HCT116 (cell line): ENCODE measurements around the gene WSCD2. TPM values are rescaled to one million over a fixed set of nuclear protein-coding genes. Genes with fewer than 3 reads are reported as not detected.

Experiments used
- ATAC-seq: fragments of 200-7000 bp; cut with Tn5 transposase; 2 replicates; pipeline ENCODE4 v1.9.1; 2020; ENCODE audit warnings: mild to moderate bottlenecking, moderate library complexity
- BruUV-seq: library from RNA; stranded (reverse); fragments of 400-500 nt; replicated peaks from 2 replicates; lab custom pipeline; 2021; lab: Mats Ljungman, UMichigan
- CTCF ChIA-PET: fragments of 300-600 bp; sonication (Branson Sonifier 250); formaldehyde crosslinking; loops from one replicate; lab custom pipeline; 2021; ENCODE audit warnings: antibody characterized with exemption; lab: Charles Lee
- POLR2A ChIA-PET: fragments of 300-600, 350-600 bp; sonication (Branson Sonifier 250); formaldehyde crosslinking; loops from one replicate; lab custom pipeline; 2021; ENCODE audit warnings: antibody characterized with exemption; lab: Charles Lee
- RAD21 ChIA-PET, 2 experiments: fragments of 300-600 bp; sonication (Branson Sonifier 250); formaldehyde crosslinking; loops; one replicate each; lab custom pipeline; 2023; ENCODE audit warnings: low total read pairs in 2 of 2; ENCODE audit not compliant: uncharacterized antibody in 2 of 2, unreplicated experiment in 2 of 2, low non-redundant PET in 1 of 2; lab: Charles Lee
- DNase-seq: peaks from one replicate; pipeline ENCODE4 v3.0.0-alpha.2; 2010; ENCODE audit warnings: low read depth, low spot score
- H2AFZ ChIP-seq: fragments of 200-600 bp; shearing (Covaris generic), sonication (generic); 2 replicates; pipeline ENCODE4 v1.6.1; 2017; ENCODE audit warnings: low read depth, mixed run types, mixed read lengths, antibody characterized with exemption, low read length; ENCODE audit not compliant: poor library complexity, severe bottlenecking
- H3K27ac ChIP-seq: 2 replicates; pipeline ENCODE4 v1.5.1; 2012; ENCODE audit warnings: low read depth, low read length
- H3K27me3 ChIP-seq: fragments of 200-600 bp; sonication (generic); 2 replicates; pipeline ENCODE4 v1.6.1; 2016; ENCODE audit warnings: mixed run types, low read length, mixed read lengths; ENCODE audit not compliant: insufficient read depth
- H3K36me3 ChIP-seq, 2 experiments: fragments of 200-500 bp in 1 of 2; fragments of 200-600 bp in 1 of 2; sonication (Bioruptor generic) in 1 of 2; sonication (generic) in 1 of 2; 2 replicates each; pipeline versions ENCODE4 v1.5.1 to v1.6.1; 2014 to 2016; ENCODE audit warnings: low read length in 2 of 2, inconsistent platforms in 1 of 2, mixed read lengths in 1 of 2, mixed run types in 1 of 2; ENCODE audit not compliant: insufficient read depth in 2 of 2, control insufficient read depth in 1 of 2
- H3K4me1 ChIP-seq, 2 experiments: fragments of 200-600 bp in 1 of 2; sonication (generic) in 1 of 2; 2 replicates each; pipeline versions ENCODE4 v1.5.1 to v1.6.1; 2012 to 2017; ENCODE audit warnings: low read length in 2 of 2, inconsistent platforms in 1 of 2, mild to moderate bottlenecking in 1 of 2, mixed read lengths in 1 of 2, mixed run types in 1 of 2, moderate library complexity in 1 of 2; ENCODE audit not compliant: insufficient read depth in 2 of 2, control insufficient read depth in 1 of 2
- H3K4me2 ChIP-seq: fragments of 200-600 bp; sonication (generic); 2 replicates; pipeline ENCODE4 v1.6.1; 2017; ENCODE audit warnings: mixed run types, low read length, mixed read lengths
- H3K4me3 ChIP-seq, 2 experiments: fragments of 200-600 bp in 1 of 2; sonication (generic) in 1 of 2; replicated peaks in 1 of 2; 2 replicates each; pipeline ENCODE4 v1.5.1; 2011 to 2016; ENCODE audit warnings: low read length in 2 of 2, control low read depth in 1 of 2, low read depth in 1 of 2, mild to moderate bottlenecking in 1 of 2, mixed read lengths in 1 of 2, mixed run types in 1 of 2
- H3K79me2 ChIP-seq: fragments of 200-600 bp; sonication (generic); 2 replicates; pipeline ENCODE4 v1.6.1; 2017; ENCODE audit warnings: mild to moderate bottlenecking, mixed run types, low read length, moderate library complexity, mixed read lengths; ENCODE audit not compliant: insufficient read depth
- H3K9ac ChIP-seq: fragments of 200-600 bp; sonication (generic); 2 replicates; pipeline ENCODE4 v1.6.1; 2016; ENCODE audit warnings: low read length, mixed read lengths
- H3K9me2 ChIP-seq: fragments of 200-600 bp; sonication (generic), shearing (Covaris generic); 2 replicates; pipeline ENCODE4 v1.6.1; 2017; ENCODE audit warnings: mixed run types, mild to moderate bottlenecking, moderate library complexity; ENCODE audit not compliant: insufficient read depth
- H3K9me3 ChIP-seq, 2 experiments: fragments of 200-500 bp in 1 of 2; fragments of 200-600 bp in 1 of 2; sonication (Bioruptor generic) in 1 of 2; sonication (generic) in 1 of 2; 2 replicates each; pipeline ENCODE4 v1.6.1; 2014 to 2017; ENCODE audit warnings: low read length in 2 of 2, mixed read lengths in 2 of 2, inconsistent platforms in 1 of 2, low read depth in 1 of 2, mild to moderate bottlenecking in 1 of 2, mixed run types in 1 of 2, moderate library complexity in 1 of 2; ENCODE audit not compliant: control insufficient read depth in 1 of 2, insufficient read depth in 1 of 2
- H4K20me1 ChIP-seq: fragments of 200-600 bp; sonication (generic), shearing (Covaris generic); 2 replicates; pipeline ENCODE4 v1.6.1; 2017; ENCODE audit warnings: mixed run types, mild to moderate bottlenecking, moderate library complexity; ENCODE audit not compliant: insufficient read depth
- ATF3 ChIP-seq: IDR thresholded peaks from 2 replicates; pipeline ENCODE4 v1.6.1; 2012
- CBX3 ChIP-seq: IDR thresholded peaks from 2 replicates; pipeline ENCODE4 v1.6.1; 2012; ENCODE audit warnings: low read depth
- CEBPB ChIP-seq: IDR thresholded peaks from 2 replicates; pipeline ENCODE4 v1.6.1; 2012; ENCODE audit warnings: low read depth
- EGR1 ChIP-seq: IDR thresholded peaks from 2 replicates; pipeline ENCODE4 v1.6.1; 2012; ENCODE audit warnings: low read depth
- ELF1 ChIP-seq: IDR thresholded peaks from 2 replicates; pipeline ENCODE4 v1.6.1; 2012; ENCODE audit warnings: low read depth, borderline replicate concordance
- EZH2phosphoT487 ChIP-seq: fragments of 200-600 bp; IDR thresholded peaks from 2 replicates; pipeline ENCODE4 v1.6.1; 2018; ENCODE audit warnings: antibody characterized with exemption, borderline replicate concordance
- JUND ChIP-seq: IDR thresholded peaks from 2 replicates; pipeline ENCODE4 v1.6.1; 2012
- POLR2AphosphoS5 ChIP-seq: IDR thresholded peaks from 2 replicates; pipeline ENCODE4 v1.6.1; 2011; ENCODE audit warnings: mild to moderate bottlenecking, low read depth, low read length, moderate library complexity
- RAD21 ChIP-seq: IDR thresholded peaks from 2 replicates; pipeline ENCODE4 v1.6.1; 2012; ENCODE audit warnings: low read depth, mild to moderate bottlenecking
- REST ChIP-seq: IDR thresholded peaks from 2 replicates; pipeline ENCODE4 v1.6.1; 2012; ENCODE audit warnings: low read depth
- SIN3A ChIP-seq: IDR thresholded peaks from 2 replicates; pipeline ENCODE4 v1.6.1; 2012; ENCODE audit warnings: low read depth
- SP1 ChIP-seq: IDR thresholded peaks from 2 replicates; pipeline ENCODE4 v1.6.1; 2012; ENCODE audit warnings: low read depth
- SRF ChIP-seq: IDR thresholded peaks from 2 replicates; pipeline ENCODE4 v1.6.1; 2012; ENCODE audit warnings: low read depth
- YY1 ChIP-seq: IDR thresholded peaks from 2 replicates; pipeline ENCODE4 v1.6.1; 2011; ENCODE audit warnings: low read length, low read depth, moderate library complexity, mild to moderate bottlenecking; ENCODE audit not compliant: insufficient replicate concordance; ENCODE audit errors: extremely low read depth
- ZFX ChIP-seq: fragments of 450-650 bp; IDR thresholded peaks from 2 replicates; pipeline ENCODE4 v1.6.1; 2017
- ZNF274 ChIP-seq: fragments of 200-500 bp; sonication (Bioruptor generic); IDR thresholded peaks from 2 replicates; pipeline ENCODE4 v1.6.1; 2014; ENCODE audit warnings: mild to moderate bottlenecking, low read depth, low read length, inconsistent platforms
- intact Hi-C: fragments of 100-400 bp; cut with micrococcal nuclease; formaldehyde crosslinking; loops from 2 replicates; pipeline ENCODE4 v1.10.0; 2022
- total RNA-seq: library from RNA; stranded (reverse); gene quantifications from one replicate; pipeline ENCODE4 v1.2.1, GENCODE V29; 2021; ENCODE audit not compliant: unreplicated experiment

Gene WSCD2
- total RNA-seq, 1 experiment from 2014 or later = 0.05 TPM

GRCh38 chr12:108082485-108082884 lies 46.6 kb upstream of the WSCD2 start (continued):
- TF ChIP-seq ZNF274 = no peak
- no peak for TF ChIP-seq POLR2AphosphoS5
- no peak for TF ChIP-seq CEBPB
- TF ChIP-seq YY1 = no peak
- TF ChIP-seq JUND = no peak

GRCh38 chr12:108087900-108088299 lies 41.2 kb upstream of the WSCD2 start:
- POLR2A ChIA-PET = no interaction called here
- intact Hi-C loops = no loop called here
- no peaks in the 10 kb centered on the region for H3K4me1 ChIP-seq
- DNase-seq = no peak
- H3K79me2 ChIP-seq = no peaks in the 10 kb centered on the region
- no peaks in the 10 kb centered on the region for H3K36me3 ChIP-seq
- TF ChIP-seq ELF1 (no peak), ZFX (no peak), ATF3 (no peak), REST (no peak), EGR1 (no peak), SIN3A (no peak), SP1 (no peak), YY1 (no peak), EZH2phosphoT487 (no peak), SRF (no peak), JUND (no peak), CBX3 (no peak), RAD21 (no peak), CEBPB (no peak)
- H3K9me3 ChIP-seq = no peaks in the 10 kb centered on the region
- no peak overlapping the region for H3K4me3 ChIP-seq
- H3K9me2 ChIP-seq = no peaks in the 10 kb centered on the region
- CTCF ChIA-PET = no interaction called here
- no peak for ATAC-seq
- H3K9ac ChIP-seq = no peak overlapping the region
- H3K27me3 ChIP-seq = peaks cover 49% of the 10 kb centered on the region
- BruUV-seq = no TSS peak
- H4K20me1 ChIP-seq = no peaks in the 10 kb centered on the region
- RAD21 ChIA-PET = no interaction called here
- H3K4me2 ChIP-seq = no peak overlapping the region
- no peak overlapping the region for H2AFZ ChIP-seq
- H3K27ac ChIP-seq = no peak overlapping the region
